Pulmonary artery endothelial cell (primary cell): Measurements from ENCODE around the gene F13A1. TPM values are rescaled to one million over a fixed set of nuclear protein-coding genes. Genes with fewer than 3 reads are reported as not detected.

Source experiments
- DNase-seq: peaks from one replicate; pipeline ENCODE4 v3.0.0-alpha.2; 2011; ENCODE audit warnings: low read depth, low spot score
- total RNA-seq: library from RNA; depleted of rRNA; stranded (reverse); fragments of >200 nt; gene quantifications from 2 replicates; pipeline ENCODE4 v1.2.3, GENCODE V29; 2014

The F13A1 gene
- total RNA-seq, 1 donor from 2014 or later, result not detected

DNA sequence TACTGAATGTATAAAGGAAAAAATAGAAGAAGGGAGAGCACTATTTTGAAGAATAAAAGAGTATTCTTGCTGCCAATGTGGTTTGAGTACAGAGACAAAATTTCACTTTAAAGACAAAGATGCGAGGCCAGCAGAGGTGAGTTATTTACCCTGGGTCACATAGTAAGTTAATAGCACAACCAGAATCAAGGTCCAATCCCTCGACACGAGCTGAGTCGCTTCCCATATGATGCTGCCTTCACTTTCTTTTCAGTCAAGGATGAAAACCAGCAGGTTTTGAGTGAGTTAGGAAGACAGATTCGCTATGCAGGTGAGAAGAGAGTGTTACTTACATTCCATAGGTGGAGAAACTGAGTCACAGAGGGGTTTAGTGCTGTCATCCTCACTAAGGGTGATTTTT, 75.8 kb downstream of the F13A1 start:
- DNase-seq, result no peak

- DNase-seq, result no peak
Observed at GRCh38 chr6:6243846-6244245, 76.6 kb downstream of the F13A1 start.

DNA sequence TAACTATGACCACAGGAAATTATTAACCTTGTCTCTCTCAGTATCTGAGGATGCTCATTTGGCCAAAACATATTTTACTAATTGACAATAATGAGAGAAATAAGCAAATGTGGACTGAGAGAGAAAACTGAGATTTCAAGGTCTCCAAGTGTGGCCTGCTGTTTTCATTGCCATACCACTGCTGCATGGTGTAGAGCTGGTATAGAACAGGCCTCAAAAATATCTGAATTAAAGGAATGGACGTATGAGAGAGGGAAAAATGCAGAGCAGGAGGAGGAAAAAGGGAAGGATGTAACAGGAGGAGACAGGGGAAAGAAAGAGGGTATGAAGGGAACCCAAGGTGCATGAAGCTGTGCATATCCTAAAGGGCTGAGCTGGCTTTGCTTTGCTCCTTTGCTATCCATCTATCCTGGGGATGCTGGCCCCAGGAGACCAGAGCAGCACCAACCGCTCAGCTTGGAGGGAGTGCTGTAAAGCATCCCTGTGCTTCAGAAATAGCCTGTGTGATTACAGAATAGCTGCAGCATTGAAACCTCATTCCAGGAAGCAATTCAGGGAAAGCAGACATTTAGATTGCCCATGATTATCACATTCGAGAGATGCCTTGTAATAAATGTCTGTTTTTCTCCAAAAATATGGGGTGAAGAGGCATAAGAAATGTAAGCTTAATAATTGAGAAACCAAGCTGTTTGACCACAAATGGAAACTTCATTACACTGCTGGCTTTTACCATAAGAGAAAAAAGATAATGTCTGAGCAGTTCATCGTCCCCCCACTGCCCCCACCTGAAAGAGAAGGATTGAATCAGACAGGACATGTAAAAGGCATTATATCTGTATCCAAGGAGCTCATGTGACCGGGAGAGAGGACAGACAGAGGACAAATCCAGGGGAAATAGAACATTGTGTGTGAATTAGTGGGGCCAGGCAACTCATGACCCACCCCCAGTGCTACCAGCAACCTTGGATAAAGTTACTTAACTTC, 80.6 kb downstream of the F13A1 start:
- no peak for DNase-seq

- no peak for DNase-seq
Observed at GRCh38 chr6:6236730-6237469, 83.6 kb downstream of the F13A1 start.

DNA sequence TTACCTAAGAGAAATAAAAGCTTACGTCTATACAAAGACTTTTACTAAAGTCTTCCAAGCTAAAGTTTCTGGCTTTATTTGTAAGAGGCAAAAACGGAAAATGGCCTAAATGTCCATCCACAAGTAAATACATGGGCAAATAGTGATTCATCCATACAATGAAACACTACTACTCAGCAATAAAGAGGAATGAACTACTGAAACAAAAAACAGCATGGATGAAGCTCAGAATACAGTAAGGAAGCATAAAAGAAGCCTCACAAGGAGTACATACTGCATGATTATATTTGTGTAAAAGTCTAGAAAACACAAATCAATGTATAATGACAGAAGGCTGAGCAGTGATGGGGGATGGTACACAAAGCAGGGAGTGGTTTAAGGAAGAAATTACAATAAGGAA, 84.7 kb downstream of the F13A1 start:
- no peak for DNase-seq

DNA sequence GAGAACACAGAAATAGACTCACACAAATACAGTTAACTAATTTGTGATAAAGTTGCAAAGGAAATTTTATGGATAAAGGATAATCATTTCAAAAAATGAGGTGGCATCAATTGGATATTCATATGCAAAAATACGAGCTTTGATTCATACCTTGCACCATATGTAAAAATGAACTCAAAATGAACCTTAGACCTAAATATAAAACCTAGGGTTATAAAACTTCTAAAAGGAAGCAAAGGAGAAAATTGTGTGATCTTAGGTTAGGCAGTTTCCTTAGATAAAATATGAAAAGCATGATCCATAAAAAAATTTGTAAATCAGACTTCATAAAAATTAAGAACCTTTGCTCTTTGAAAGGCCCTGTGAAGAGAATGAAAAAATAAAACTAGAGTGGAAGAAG, 85.5 kb downstream of the F13A1 start:
- DNase-seq, result no peak

- DNase-seq, result no peak
Observed at GRCh38 chr6:6230286-6230685, 90.2 kb downstream of the F13A1 start.

DNA sequence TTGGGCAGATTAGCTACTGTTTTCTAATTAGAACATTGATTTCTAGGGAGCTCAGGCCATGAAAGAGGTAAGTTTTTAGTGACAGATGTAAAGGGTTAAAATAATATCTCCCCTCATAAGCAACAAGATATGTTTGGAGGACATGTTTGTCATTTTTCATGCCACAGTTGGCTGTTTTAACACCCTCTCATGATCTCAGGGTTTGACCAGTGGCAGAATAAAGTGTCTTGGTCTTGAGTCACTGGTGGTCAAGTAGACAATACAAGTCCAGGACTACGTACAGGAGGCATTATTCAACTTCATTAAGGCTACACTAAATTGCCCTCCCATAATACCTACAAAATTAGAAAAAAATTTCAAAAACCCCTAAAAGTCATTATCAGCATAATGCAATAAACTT, 92.6 kb downstream of the F13A1 start:
- DNase-seq, result no peak

- no peak for DNase-seq
Observed at GRCh38 chr6:6225885-6226529, 94.5 kb downstream of the F13A1 start.

- DNase-seq, result no peak
Observed at GRCh38 chr6:6224933-6225486, 95.5 kb downstream of the F13A1 start.

DNA sequence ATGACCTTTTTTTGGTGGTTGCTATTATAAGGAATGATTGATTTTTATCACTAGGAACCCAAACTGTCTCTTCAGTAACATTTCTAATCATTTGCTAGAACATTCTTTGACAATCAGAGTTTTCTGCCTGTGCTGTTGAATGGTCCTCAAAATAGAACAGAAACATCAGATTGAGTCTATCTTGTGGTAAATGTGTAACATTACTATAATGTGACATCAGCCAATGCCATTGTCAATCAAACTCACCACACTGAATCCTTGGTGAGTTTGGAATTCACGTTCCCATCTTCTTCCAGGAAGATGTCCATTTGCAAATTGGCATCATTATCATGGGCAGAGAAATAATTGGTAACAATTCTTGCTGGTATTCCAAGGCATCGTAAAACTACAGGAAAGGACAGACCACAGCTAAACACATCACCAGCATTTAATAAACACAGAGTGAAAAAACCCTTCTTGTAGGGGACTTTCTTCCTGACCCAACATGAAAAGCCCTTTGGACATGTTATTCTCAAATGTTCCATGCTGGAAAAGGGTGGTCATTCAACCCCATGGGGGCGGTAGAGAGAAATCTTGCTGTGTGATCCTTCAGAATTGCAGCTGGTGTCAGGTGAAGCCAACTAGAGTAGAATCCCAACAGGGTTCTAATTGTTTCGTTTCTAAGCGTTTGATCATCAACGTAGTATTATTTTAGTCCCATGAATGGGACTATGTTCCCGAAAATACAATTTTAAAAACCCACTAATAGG, 98.5 kb downstream of the F13A1 start:
- DNase-seq, result no peak

GRCh38 chr6:6220718-6221117, 99.7 kb downstream of the F13A1 start:
- no peak for DNase-seq

GRCh38 chr6:6219716-6220115, 100.7 kb downstream of the F13A1 start:
- DNase-seq, result no peak

GRCh38 chr6:6218759-6219085, 101.7 kb downstream of the F13A1 start:
- DNase-seq, result no peak

DNA sequence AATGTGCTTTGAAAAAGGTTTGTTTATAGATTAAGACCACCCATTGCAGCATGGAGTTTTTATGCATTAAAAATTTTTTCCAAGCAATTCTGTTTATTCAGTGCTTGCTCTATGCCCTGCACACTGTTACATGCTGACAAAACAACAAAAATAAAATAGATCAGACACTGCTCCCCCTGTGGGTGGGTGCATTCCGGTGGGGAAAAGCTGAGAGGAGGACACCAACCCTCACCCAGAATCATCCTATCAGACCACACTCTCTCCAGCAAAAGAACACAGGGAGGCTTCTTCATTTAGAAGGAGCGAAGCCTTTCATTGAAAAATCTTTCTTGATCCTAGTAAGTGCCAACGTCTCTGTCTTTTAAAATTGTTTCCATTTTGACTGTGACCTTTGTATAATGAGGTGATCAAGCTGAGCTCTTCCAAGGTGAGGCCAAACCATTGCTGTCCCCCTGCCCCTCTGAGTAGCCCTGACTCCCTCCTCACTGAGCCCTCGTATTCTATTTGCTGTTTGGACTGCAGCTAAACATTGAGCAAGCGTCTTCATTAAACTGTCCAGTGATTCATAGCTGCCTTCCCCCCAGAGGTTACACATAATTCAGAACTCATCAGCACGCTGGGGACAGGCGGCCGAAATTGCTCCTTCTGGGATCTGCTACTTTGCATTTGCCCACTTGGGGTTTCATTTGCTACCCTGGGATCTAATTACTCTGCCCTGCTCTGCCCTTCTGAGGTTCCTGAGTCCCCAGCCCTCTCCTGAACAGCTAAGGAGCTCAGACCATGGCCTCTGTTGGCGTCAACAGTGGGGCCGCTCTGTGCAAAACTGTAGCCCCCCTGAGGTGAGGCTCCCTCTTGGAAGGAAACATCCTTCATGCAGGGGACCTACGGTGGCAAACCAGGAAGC, 102.4 kb downstream of the F13A1 start:
- DNase-seq, result no peak

GRCh38 chr6:6210994-6211393, 109.5 kb downstream of the F13A1 start:
- no peak for DNase-seq

DNA sequence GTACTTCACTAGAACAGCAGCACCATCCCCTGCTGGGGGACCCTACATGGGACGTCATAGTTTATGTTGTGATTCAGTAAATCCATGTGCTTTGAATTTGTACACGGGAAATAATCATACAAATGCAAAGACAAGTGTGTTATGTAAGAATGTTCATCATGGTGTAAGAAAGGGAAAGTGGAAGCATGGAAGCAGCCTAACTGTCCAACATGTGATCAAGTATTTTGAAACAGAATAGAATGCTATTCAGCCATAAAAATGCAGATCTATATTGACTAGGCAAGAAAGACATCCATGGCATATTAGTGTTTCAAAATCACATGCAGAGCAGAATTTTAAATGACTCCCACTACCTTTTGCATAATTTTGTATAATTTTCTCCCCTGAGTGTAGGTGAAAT, 117.6 kb downstream of the F13A1 start:
- no peak for DNase-seq

DNA sequence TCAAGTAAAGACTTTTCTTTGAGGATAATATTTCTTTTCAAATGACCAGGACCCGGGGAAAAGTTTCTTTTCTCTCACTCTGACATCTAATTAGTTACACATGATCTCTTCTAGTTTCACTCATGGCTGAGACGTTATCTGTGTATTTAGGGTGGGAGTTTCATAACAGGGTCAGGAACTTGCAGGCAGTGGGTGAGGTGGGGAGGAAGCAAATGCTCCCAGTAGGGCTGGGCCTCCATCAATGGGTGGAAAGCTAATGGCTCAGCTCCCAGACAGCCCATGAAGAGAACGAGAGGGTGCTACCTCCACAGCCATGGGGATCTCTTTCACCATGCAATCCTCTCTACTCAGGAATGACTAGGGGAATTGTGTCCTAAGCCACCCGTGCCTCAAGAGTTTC, 119.3 kb downstream of the F13A1 start:
- DNase-seq, result no peak

DNA sequence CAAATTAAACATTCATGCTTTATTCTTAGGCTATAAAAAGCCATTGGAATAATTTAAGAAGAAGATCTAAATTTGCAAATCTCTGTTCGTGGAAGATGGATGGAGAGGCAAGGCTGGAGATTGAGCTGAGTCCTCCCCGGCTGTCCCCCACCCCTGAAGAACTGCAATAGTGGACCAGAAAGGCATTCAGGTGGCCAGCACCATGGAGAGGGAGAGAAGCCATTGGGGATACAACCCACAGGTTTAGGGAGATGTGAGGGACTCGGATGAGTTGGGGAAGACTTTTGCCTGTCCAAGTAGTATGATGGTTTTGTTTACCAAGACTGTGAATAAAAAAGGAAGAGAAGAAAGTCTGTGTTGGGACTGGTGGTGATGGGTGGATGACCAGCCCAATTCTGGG, 120.8 kb downstream of the F13A1 start:
- DNase-seq, result no peak

DNA sequence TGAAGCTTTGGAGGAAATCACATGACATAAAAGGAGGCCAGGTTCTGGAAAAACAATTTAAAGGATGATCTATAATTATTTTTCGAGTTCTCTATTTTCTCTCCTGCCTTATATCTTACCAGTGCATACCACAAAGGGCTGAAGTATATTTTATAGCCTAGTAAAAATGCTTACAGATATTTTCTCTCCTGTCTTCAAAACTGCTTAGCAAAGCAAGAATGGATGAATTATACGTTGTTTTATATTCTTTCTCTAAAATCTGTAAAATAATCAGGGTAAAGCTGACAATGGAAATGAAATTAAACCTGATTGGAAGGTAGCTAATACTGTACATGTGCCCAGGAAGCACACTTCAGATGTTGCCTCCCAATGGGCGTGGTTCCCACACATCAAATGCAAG, 123.7 kb downstream of the F13A1 start:
- DNase-seq, result no peak
